OCI-LY3 (cell line): ENCODE measurements around the gene SPINK2.

Source experiments
- H2AFZ ChIP-seq: fragments of 200-600, 300-600 bp; shearing (Covaris generic); 2 replicates; pipeline ENCODE4 v1.6.0; 2014; ENCODE audit warnings: antibody characterized with exemption, low read depth, low read length
- H3K27ac ChIP-seq: fragments of 200-600, 300-600 bp; sonication (generic); 2 replicates; pipeline ENCODE4 v1.5.1; 2014; ENCODE audit warnings: mild to moderate bottlenecking, low read length, moderate library complexity, mixed read lengths
- H3K27me3 ChIP-seq: fragments of 200-600, 300-600 bp; sonication (generic); 2 replicates; pipeline ENCODE4 v1.6.1; 2014; ENCODE audit warnings: low read depth, low read length, mixed read lengths
- H3K36me3 ChIP-seq: fragments of 200-600, 300-600 bp; sonication (generic); replicated peaks from 2 replicates; pipeline ENCODE3; 2014; ENCODE audit warnings: low read depth, low read length, mixed read lengths
- H3K4me1 ChIP-seq: fragments of 300-600, 200-600 bp; sonication (generic); 2 replicates; pipeline ENCODE4 v1.6.1; 2014; ENCODE audit warnings: low read length, mixed read lengths
- H3K4me2 ChIP-seq: fragments of 200-600, 300-600 bp; sonication (generic); 2 replicates; pipeline ENCODE4 v1.6.1; 2014; ENCODE audit warnings: low read length, mixed read lengths
- H3K4me3 ChIP-seq: fragments of 300-600, 200-600 bp; sonication (generic); 2 replicates; pipeline ENCODE4 v1.5.1; 2014; ENCODE audit warnings: antibody characterized with exemption, mild to moderate bottlenecking, low read length, moderate library complexity
- H3K79me2 ChIP-seq: fragments of 300-600, 200-600 bp; shearing (Covaris generic); 2 replicates; pipeline ENCODE4 v1.6.1; 2014; ENCODE audit warnings: mild to moderate bottlenecking, low read length, mixed read lengths
- H3K9ac ChIP-seq: fragments of 300-600, 200-600 bp; shearing (Covaris generic); 2 replicates; pipeline ENCODE4 v1.6.0; 2014; ENCODE audit warnings: mild to moderate bottlenecking, low read length, moderate library complexity
- H3K9me3 ChIP-seq: fragments of 200-600, 300-600 bp; shearing (Covaris generic); 2 replicates; pipeline ENCODE4 v1.6.1; 2014; ENCODE audit warnings: low read length, mixed read lengths; ENCODE audit not compliant: insufficient read depth
- H4K20me1 ChIP-seq: fragments of 200-600, 300-600 bp; sonication (generic); 2 replicates; pipeline ENCODE4 v1.6.1; 2016; ENCODE audit warnings: low read length, mixed read lengths; ENCODE audit not compliant: insufficient read depth
- CTCF ChIP-seq: fragments of 200-600, 300-600 bp; sonication (generic); IDR thresholded peaks from 2 replicates; pipeline ENCODE4 v1.5.1; 2014; ENCODE audit warnings: antibody characterized with exemption, low read length, low read depth
- EZH2phosphoT487 ChIP-seq: fragments of 200-600 bp; shearing (Covaris generic); IDR thresholded peaks from 2 replicates; pipeline ENCODE4 v1.6.1; 2018; ENCODE audit warnings: antibody characterized with exemption, mixed run types, low read depth

The SPINK2 gene

GRCh38 chr4:56821381-56822243, at the start of gene SPINK2:
SPINK2 (minus strand) TSS chr4:56821701; CDS start chr4:56821662, 39 bp downstream.
- Histone ChIP-seq H3K4me3 (0 out of 2 replicates have a peak within 1 kb of the TSS, but pooled peaks have one; percentile 46), H4K20me1 (peaks cover 15% of the 10 kb centered on the region), H3K36me3 (no peaks in the 10 kb centered on the region), H3K9me3 (no peaks in the 10 kb centered on the region), H3K4me1 (peaks cover 19% of the 10 kb centered on the region), H3K4me2 (peak within 1 kb of the TSS; percentile 50), H3K79me2 (no peaks in the 10 kb centered on the region), H3K27me3 (peaks cover 63% of the 10 kb centered on the region), H3K27ac (no peak within 1 kb of the TSS), H2AFZ (no peak within 1 kb of the TSS), H3K9ac (no peak within 1 kb of the TSS)
- TF ChIP-seq CTCF, result no peak
- no peak for TF ChIP-seq EZH2phosphoT487

DNA sequence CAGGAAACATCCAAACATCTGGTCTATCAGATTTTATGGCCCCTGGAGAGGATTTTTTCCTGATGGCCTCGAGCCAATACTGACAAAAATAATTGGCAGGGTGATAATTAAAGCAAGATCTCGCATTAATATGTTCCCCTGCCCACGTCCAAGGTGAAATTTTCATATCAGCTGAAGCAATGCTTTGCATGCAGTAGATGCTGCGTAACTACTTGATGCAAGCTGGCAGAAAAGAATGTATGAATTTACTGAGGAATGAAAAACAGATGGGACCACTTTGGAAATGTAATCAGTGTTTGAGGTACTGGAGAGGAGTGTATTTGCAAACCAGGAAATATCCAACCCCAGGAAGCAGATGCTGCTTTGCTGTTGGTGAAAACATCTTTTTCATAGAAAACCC, 49.4 kb upstream of the SPINK2 start:
- H3K79me2 ChIP-seq, result no peaks in the 10 kb centered on the region
- no peak for TF ChIP-seq CTCF
- no peak for TF ChIP-seq EZH2phosphoT487
- no peak overlapping the region for H3K4me3 ChIP-seq
- H3K4me2 ChIP-seq, result no peak overlapping the region
- H3K9ac ChIP-seq, result no peak overlapping the region
- H4K20me1 ChIP-seq, result no peaks in the 10 kb centered on the region
- H2AFZ ChIP-seq, result no peak overlapping the region
- H3K27ac ChIP-seq, result no peak overlapping the region
- H3K4me1 ChIP-seq, result peaks cover 6% of the 10 kb centered on the region; the same call in 1 of the 2 replicates
- peaks cover 52% of the 10 kb centered on the region for H3K27me3 ChIP-seq
- no peaks in the 10 kb centered on the region for H3K9me3 ChIP-seq
- H3K36me3 ChIP-seq, result no peaks in the 10 kb centered on the region

DNA sequence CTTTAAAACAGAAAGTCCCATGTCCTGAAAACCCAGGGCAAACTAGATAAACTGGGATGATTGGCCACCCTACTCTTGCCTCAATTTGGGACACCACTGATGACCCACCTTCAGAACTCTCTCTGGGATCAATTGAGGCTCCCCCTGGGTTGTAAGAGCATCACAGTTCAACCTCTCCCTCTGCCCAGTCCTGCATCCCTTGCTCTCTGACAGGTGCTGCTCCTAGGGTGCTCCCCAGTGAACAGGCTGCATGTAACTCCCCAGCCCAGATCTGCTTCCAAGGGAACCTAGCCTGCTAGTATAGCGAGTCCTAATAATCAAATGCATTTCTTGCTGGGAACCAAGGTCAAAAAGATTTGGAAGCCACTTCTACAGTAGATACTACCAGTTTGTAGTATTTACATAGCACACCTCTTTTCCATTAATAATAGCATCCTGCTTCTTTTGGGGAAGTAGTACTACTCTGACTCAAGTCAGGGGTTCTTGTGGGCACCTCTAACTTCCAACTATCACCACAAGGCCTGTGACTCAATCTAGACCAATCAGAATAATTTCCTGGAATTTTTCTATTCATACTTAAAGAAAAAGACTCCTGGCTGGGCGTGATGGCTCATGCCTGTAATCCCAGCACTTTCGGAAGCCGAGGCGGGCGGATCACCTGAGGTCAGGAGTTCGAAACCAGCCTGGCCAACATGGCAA, 42.1 kb upstream of the SPINK2 start:
- Histone ChIP-seq H3K27ac (no peak overlapping the region), H3K4me1 (peaks cover 35% of the 10 kb centered on the region), H3K27me3 (peaks cover 59% of the 10 kb centered on the region), H3K4me2 (peak overlapping the region; percentile 29; the same call in 1 of the 2 replicates), H3K9ac (no peak overlapping the region), H2AFZ (no peak overlapping the region), H3K79me2 (no peaks in the 10 kb centered on the region), H3K4me3 (no peak overlapping the region), H4K20me1 (peaks cover 19% of the 10 kb centered on the region), H3K9me3 (no peaks in the 10 kb centered on the region), H3K36me3 (no peaks in the 10 kb centered on the region)
- TF ChIP-seq CTCF (no peak), EZH2phosphoT487 (no peak)

GRCh38 chr4:56861360-56861759, 39.9 kb upstream of the SPINK2 start:
- peaks cover 71% of the 10 kb centered on the region for H3K27me3 ChIP-seq
- H3K36me3 ChIP-seq, result no peaks in the 10 kb centered on the region
- TF ChIP-seq EZH2phosphoT487 (no peak), CTCF (no peak)
- no peak overlapping the region for H3K4me3 ChIP-seq
- peak overlapping the region; percentile 48 for H3K4me2 ChIP-seq
- H3K4me1 ChIP-seq, result peaks cover 35% of the 10 kb centered on the region
- no peak overlapping the region for H2AFZ ChIP-seq
- H3K79me2 ChIP-seq, result no peaks in the 10 kb centered on the region
- H3K27ac ChIP-seq, result no peak overlapping the region
- H4K20me1 ChIP-seq, result peaks cover 24% of the 10 kb centered on the region
- H3K9ac ChIP-seq, result no peak overlapping the region
- no peaks in the 10 kb centered on the region for H3K9me3 ChIP-seq
